Retina (tissue), 1 donor: ENCODE results near the gene VAT1.

Source experiments
- DNase-seq: peaks from one replicate; pipeline ENCODE4 v3.0.0-alpha.2; 2016

VAT1 gene

DNA sequence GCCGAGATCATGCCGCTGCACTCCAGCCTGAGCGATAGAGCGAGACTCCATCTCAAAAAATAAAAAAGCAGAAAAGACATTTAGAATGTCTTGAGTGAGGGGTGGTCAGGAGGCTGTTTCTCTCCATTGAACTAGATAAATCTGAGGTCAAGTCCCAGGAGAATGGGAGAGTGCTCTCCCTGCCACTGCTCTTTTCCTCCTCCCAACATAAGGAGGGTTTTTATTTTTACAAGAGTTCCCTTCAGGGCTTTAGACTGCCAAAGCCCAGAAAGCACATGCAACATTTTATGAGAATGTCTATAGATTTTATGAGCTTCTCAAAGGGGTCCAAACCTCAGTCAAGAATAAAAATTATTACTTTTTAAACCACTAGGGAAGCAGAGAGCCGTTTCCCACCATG, 4.4 kb upstream of the VAT1 start:
- DNase-seq, result peak; percentile 28

DNA sequence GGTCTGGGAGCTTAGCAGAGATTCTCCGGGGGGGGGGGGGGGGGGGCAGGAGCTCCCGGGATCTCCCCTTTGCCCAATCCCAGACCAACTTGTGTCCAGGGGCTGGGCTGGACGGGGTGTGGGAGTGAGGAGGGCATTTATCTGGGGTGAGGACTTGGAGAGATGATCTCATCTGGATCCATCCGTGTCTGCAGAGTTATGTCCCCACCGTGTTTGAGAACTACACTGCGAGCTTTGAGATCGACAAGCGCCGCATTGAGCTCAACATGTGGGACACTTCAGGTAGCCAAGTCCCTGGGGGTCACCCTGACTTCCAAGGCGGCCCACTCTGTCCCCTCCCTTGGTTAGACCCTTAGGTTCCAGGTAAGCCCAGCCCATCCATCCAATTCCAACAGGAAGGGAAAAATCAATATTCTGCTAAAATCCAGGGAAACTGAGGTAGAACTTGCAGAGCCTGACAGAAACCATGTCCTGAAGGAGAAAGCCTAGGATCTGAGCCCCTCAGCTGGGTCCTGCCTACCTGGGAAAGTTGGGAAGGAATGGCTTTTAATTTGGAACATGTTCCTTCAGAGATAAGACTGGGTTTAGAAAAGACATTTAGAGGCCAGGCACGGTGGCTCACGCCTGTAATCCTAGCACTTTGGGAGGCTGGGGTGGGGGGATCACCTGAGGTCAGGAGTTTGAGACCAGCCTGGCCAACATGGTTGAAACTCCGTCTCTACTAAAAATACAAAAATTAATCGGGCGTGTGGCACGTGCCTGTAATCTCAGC, 3.8 kb upstream of the VAT1 start:
- DNase-seq, result no peak

DNA sequence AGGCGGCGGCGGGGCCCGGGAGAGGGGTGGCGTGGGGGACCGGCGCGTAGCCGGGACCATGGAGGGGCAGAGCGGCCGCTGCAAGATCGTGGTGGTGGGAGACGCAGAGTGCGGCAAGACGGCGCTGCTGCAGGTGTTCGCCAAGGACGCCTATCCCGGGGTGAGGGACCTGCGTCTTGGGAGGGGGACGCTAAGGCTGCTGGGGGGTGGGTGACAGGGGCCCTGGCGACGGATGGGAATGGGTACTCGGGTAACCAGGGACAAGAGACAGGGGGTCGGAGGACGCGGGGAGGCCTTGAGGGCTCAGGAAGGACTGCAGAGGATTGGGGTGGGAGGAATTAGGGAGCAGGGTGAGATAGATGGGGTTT, 3.1 kb upstream of the VAT1 start:
- DNase-seq, result peak; percentile 43

DNA sequence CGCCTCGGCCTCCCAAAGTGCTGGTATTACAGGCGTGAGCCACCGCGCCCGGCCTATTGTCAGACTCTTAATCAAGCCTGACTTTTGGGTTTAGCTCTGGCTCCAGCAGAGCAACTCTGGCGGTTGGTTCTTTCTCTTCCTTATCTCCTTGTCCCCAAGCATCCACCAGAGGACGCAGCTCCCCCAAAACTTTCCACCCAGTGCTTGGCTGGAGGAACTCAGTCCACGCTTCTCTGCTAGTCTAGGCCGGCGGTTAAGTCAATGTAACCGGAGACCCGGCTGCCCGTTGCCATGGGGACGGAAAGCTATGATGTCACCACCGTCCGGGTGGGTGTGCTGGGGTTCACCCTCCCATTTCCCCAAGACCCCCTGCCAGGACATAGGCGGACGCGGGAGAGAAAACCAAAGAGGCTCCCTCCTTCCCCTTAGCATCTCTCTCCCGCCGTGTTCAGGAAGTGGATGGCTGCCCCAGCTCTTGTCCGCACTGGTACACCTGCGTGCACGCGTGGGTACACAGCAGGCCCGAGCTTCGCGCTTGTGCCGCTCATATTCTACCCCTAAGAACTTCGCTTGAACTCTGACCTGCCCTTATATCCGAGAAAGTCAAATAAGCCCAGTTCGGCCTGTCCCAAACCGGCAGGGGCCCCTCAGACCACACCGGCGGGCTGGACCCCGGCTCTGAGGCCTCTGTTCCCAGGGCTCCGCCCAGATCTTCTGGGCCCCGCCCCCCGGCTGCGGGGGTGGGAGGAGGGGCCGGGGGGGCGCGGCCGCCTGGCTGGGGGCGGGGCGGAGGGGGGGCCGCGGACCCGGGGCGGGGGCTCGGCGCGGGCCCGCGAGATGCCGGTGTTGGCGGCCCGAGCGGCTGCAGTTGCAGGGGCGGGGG, 2.5 kb upstream of the VAT1 start, which contains the start of gene RND2:
RND2 (plus strand) TSS at position 825 of the 883 bp plus-strand sequence. CDS start 117 bp downstream, outside the sequence.
- DNase-seq, result peak; percentile 96

DNA sequence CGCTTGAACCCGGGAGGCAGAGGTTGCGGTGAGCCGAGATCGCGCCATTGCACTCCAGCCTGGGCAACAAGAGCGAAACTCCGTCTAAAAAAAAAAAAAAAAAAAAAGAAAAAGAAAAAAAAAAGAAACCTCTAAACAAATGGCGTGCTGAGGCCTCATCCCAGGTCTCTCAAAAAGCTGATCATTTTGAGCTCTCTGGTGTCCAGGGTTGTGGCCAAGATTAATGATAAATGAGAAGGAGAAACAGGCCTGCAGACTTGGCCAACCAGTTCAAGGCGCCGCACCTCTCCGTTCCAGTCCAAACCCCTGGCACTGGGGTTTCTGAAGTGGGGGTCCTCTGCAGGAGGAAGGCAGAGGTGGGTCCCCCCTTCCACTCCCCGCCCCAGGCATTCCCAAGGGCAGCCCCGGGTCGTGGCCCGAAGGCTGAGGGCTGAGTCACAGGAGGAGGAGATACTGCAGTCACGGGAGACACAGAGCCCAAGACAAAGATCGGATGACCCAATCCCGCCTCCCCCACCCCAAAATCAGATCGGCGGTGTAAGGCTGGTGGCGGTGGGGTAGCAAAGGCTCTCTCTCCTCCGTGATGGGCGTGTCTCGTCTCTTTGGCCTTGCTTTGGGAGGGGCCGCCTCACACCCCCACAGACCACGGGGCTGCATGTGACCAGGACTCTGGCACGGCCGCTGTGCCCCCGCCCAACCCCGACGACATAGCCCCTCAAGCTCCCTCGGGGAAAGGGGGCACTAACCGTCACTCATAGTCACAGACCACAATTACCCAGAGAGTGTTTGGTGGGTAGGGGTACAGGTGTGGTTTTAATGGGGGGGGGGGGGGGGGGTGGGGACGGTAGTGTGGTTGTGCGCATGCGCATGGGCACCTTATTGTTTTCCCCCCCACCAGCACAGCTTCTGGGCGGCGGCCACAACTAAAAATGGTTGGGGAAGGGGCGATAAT, 1.1 kb downstream of the VAT1 start:
- DNase-seq, result peak; percentile 78

DNA sequence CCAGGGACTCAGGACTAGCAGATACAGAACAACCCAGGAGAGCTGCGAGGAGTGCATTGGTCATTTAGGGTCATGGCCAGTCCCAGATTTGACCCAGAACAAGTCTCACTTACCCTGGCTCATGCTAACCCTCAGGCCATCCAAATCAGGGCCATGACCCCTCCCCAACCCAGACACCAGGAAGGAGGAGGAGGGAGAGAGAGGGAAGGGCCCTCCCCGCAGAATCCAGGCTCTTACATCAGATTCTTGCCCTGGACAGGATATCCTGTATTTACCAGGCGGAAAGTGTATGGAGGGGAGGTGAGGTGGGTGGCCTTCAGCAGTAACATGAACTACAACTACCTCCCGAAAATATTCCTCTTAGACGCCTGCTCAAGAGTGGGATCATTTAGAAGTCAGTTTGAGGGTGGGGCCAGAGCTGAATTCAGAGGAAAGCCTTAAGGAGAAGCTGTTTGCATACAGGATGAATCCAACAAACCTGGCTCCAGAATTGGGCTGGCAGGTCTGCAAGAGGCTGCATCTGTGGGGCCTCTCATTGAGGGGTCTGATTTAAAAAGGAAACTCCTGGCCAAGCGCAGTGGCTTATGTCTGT, 2.1 kb downstream of the VAT1 start:
- no peak for DNase-seq

DNA sequence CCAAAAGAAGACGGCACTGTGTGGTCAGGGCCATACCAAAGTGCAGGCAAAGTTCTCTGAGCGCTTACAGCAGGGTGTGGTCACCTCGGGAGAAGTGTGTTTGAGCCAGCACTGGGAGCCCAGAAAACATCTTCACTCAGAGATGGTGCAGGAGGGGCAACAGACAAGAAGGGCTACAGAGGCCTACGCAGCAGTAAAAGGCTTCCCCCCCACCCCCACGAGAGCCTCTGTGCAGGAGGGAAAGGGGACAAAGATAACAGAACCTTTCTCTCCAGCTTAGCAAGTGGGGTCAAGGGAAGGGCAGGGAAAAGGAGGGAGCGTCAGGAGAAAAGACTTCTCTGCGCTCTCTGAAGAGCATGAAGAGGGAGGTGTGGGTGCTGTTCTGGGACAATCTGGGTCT, 2.8 kb downstream of the VAT1 start:
- DNase-seq, result peak; percentile 37

DNA sequence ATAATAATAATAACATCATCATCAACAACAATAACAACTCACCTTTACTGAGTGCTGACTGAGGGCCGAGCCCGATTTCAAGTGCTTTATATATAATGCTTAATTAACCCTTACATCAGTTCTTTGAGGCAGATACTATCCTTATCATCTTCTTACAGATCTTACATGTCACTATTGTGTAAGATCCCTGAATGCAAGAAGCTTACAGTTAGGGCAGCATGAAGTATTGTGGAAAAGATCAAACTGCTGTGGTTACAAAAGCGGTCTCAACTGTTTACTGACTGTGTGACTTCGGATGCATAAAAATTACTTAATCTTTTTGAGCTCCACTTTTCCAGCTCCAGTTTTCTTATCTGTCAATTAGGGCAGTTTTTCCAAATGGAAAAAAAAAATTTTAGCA, 3.3 kb downstream of the VAT1 start:
- DNase-seq, result no peak

DNA sequence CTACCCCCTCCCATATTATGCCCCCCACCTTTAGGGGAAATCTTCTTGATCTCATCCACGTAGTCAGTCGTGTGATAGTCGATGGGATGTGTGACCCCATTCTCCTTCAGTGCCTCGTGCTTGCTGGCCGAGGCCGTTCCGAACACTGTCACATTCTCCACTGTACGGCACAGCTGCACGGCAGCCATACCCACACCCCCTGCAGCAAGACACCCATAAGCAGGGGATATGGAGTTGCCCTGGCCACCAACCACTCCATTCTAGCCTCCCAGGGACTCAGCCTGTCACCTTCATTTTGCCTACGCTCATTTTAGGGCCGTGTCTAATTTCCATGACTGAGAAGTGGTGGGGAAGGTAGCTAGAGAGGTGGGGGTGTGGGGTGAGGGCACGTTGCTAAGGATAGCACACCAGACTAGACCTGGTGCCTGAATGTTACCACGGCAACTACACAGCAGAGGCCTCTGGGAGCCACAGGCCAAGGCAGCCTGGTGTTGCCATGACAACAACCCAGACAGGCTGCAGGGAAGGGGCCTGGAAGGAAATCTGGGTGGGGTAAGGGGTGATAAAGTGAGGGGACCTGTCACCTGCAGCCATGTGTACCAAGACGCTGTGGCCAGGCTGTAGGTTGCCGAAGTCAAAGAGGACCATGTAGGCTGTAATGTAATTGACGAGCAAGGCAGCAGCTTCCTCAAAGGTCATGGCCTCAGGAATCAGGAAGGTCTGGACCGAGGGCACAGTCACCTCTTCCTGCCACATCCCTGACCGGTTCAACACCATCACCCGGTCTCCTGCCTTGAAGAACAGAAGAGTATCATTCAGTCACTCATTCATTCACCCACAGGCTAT, 4.0 kb downstream of the VAT1 start:
- peak; percentile 69 for DNase-seq

DNA sequence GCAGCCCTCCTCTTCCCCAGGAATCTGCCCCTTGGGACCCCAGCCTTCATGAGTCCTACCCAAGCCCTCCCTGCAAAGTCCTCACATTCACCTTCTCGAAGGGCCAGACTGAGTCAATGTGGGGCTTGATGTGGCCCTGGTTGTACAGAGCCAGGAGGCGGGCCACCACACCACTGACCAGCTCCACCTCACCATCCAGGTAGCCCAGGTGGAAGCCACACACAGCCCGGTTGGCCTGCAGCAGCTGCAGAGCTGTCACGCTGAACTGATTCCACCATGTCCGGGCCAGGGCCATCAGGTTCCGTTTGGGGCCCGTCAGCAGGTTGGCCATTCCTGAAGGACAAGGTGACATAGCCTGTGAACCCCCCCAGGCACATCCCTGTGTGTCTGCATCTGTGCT, 6.0 kb downstream of the VAT1 start:
- no peak for DNase-seq

DNA sequence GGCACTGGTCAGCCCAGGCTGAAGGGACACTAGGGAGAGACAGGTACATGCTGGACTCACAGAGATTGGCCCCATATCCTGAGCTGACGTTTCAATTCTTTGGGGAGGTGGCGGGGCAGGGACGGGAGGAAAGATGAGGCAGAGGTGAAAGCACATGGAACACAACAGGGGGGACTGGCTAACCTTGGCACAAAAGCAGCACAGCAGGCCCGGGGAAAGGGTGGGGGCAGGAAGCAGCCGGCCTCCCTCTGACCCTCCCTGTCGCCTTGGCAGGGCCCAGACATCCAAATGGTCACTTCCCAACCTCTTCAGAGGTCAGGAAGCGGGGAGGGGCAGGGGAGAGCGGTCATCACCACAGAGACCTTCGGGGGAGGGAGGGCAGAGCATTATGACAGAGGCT, 6.6 kb downstream of the VAT1 start:
- no peak for DNase-seq

DNA sequence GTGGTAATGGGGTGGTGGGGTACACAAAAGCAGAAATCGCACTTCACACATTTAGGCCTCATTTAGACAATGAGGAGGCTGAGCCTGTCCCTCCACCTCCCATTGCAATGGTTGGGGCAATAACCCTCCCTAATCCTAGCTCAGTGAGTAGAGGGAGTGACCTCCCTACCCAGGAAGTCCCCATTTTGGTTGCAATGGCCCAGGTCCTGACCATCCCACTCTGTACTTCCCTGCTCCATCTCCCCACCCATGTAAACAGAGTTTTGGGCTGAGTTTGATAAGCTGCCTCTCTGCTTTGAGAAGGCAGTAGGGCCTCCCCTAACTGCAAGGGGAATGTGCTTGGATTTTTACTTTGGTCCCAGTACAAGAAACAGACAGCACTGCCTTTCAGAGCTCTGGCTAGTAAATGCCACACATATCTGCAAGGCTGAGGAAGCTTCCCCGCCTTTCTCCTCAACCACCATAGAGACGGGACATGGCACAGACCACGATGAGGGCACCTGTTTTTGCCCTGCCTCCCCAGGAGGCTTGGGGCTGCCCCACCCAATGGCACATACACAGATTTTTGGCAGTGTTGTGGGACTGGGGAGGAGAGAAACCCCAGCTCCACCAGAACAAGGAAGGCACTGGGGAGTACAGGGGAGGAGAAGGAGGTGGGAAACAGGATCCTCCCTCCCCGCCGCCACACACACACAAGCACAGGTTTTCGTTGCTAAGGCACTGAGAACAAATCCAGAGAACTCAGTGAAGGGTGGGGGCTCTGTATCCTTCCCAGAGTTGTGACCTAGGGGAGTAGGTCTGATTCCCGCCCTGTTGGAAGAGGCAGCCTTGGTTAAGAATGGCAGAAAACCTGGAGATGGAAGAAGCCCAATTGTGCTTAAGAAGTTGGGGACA, 7.3 kb downstream of the VAT1 start:
- DNase-seq, result no peak

DNA sequence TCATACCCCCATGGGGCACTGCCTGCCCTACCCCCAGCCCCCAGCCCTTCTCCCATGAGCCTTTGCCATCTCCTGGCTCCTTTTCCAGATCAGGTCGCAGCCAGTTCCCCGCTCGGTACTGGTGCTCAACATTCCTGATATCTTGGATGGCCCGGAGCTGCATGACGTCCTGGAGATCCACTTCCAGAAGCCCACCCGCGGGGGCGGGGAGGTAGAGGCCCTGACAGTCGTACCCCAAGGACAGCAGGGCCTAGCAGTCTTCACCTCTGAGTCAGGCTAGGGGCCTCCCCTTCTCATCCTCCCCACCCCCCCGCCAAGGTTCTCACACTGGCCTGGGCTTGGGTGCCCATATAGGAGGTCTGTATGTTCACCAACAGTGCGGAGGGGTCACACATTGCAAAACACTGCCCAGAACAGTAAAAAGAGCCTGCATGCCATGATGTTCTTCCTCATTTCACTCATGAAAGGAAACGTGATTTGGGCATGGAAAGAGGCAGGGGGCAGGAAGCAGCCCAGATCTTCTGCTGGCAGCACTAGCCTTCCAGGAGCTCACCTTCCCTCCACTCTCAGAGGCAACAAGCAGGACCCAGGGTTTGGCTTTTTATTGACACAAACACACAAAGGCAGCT, 8.1 kb downstream of the VAT1 start:
- no peak for DNase-seq

DNA sequence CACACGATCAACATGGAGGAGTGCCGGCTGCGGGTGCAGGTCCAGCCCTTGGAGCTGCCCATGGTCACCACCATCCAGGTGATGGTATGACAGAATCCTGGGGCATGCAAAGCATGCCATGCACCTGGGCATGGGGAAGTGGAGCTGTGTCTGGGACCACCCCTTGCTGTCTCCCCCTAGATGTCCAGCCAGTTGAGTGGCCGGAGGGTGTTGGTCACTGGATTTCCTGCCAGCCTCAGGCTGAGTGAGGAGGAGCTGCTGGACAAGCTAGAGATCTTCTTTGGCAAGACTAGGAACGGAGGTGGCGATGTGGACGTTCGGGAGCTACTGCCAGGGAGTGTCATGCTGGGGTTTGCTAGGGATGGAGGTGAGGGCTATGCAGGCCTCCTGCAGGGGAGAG, 8.9 kb downstream of the VAT1 start:
- DNase-seq, result no peak

DNA sequence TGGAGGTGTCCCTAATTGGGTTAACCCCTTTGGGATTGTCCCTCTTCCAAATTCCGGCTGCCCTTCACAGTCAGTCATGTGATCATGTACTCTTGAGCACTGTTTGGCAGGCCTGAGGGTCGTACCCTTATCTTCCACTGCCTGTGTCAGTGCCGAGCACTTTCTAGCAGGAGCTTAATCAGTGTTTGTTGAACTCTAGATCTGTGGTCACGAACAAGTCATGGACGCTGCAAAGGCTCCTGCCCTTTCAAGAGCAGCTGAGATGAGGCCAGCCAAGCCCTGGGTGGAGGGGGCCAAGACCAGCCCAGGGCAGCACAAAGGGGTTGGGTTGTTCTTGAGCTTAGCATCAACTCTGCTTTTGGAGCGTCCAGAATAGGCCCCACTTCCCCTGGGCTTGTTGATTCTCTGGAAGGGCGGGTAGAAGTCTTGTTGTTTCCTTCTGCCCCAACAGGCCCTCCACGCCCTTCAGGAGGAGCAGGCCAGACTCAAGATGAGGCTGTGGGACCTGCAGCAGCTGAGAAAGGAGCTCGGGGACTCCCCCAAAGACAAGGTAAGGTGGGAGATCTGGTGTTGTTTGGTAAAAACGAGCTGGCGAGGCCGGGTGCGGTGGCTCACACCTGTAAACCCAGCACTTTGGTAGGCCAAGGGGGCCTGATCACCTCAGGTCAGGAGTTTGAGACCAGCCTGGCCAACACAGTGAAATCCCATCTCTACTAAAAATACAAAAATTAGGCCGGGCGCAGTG, 10.3 kb downstream of the VAT1 start:
- DNase-seq, result no peak

DNA sequence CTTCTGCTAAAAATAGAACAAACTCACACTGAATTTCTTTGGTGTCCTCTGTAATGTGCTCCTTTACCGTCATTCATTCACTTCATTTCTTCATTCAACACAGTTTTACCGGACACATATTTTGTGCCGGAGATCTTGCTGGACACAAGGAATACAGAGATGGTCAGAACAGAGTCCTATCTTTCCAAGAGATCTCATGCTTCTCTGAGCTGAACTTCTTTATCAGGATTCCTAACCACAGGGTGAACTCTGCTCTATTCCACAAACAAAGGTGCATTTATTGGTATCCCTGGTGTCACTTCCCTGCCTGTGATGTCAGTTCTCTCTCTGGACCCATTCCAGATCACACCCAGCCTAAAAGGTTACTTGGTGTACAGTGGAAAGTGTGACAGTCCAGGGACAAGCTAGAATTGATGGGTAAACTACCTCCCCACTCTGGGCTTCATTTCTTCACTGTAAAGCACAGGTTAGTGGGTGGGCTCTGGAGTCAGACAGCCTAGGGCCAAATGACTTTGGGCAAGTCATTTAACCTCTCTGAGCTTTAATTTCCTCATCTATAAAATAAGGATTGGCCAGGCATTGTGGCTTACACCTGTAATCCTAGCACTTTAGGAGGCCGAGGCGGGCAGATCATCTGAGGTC, 11.4 kb downstream of the VAT1 start:
- no peak for DNase-seq

DNA sequence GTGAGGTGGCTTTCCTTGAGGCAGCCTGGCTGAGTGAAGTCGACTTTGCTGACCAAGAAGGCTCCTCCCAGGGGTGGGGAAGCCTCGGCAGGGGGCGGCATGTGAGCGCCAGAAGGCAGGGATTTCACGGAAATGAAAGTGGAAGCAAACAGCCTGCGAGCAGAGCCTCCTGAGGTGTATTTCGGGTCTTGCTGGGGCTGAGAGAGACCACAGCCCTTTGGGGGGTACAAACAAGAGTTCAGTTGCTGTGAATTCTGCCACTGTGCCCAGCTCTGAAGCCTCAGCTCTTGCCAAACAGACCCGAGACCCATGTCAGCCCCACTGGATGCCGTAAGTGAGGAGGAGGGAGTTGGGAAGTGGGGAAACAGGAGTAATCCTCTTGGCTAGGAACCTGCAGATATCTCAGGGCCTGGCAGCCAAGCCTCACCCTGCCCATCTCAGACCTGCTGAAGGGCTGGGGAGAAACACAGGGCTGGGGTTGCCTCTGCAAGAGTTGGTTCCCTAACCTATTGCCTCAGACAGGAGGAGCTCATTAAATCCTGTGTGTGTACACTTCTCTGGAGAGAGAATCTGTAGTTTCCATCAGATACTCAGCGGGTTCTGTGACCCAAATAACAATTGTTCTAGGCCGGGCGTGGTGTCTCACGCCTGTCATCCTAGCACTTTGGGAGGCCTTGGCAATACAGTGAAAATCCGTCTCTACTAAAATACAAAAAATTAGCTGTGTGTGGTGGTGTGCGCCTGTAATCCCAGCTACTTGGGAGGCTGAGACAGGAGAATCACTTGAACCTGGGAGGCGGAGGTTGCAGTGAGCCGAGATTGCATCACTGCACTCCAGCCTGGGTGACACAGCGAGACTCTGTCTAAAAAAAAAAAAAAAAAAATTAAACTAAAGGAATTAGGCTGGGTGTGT, 15.3 kb downstream of the VAT1 start, which contains the start of gene IFI35:
IFI35 (plus strand) TSS at position 146 of the 913 bp plus-strand sequence; CDS start at position 310, 164 bp downstream.
- DNase-seq, result peak; percentile 59
